A673 (cell line): ENCODE results near the gene MLANA.

Source experiments
- EZH2 ChIP-seq: fragments of 200-600 bp; sonication (generic); IDR thresholded peaks from 2 replicates; pipeline ENCODE4 v1.6.1; 2017; ENCODE audit warnings: borderline replicate concordance, low read depth, mild to moderate bottlenecking, mixed read lengths, antibody characterized with exemption, low read length; ENCODE audit not compliant: poor library complexity, severe bottlenecking
- TF ChIP-seq, protein P1 (sequence below): fragments of 300-800, 200-600 bp; sonication (generic); conservative IDR thresholded peaks from 2 replicates; pipeline ENCODE4 v1.5.1; 2017; ENCODE audit warnings: low read depth, mild to moderate bottlenecking, antibody characterized with exemption, low read length, moderate library complexity, mixed read lengths

GRCh38 chr9:5957166-5957565 lies 66.5 kb downstream of the MLANA start:
- TF ChIP-seq, protein P1, sequence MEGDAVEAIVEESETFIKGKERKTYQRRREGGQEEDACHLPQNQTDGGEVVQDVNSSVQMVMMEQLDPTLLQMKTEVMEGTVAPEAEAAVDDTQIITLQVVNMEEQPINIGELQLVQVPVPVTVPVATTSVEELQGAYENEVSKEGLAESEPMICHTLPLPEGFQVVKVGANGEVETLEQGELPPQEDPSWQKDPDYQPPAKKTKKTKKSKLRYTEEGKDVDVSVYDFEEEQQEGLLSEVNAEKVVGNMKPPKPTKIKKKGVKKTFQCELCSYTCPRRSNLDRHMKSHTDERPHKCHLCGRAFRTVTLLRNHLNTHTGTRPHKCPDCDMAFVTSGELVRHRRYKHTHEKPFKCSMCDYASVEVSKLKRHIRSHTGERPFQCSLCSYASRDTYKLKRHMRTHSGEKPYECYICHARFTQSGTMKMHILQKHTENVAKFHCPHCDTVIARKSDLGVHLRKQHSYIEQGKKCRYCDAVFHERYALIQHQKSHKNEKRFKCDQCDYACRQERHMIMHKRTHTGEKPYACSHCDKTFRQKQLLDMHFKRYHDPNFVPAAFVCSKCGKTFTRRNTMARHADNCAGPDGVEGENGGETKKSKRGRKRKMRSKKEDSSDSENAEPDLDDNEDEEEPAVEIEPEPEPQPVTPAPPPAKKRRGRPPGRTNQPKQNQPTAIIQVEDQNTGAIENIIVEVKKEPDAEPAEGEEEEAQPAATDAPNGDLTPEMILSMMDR: no peak
- TF ChIP-seq EZH2: no peak
